ENCODE data around the gene PCCA. TPM values are rescaled to one million over a fixed set of nuclear protein-coding genes. Genes with fewer than 3 reads are reported as not detected.

Gene PCCA
- total RNA-seq, 1 experiment from 2014 or later = 39.9 TPM

GRCh38 chr13:100561158-100561499 lies 472.2 kb downstream of the PCCA start:
- no peaks in the 10 kb centered on the region for H3K9me3 Mint-ChIP-seq (ENCODE audit: unreplicated experiment)
- POLR2A ChIA-PET = no interaction called here
- H3K27ac Mint-ChIP-seq (ENCODE audit: unreplicated experiment) = no peak overlapping the region
- H3K4me3 ChIP-seq (ENCODE audit: low read depth, low read length) = no peak overlapping the region
- intact Hi-C loops (cut with micrococcal nuclease; ENCODE audit: unreplicated experiment) = no loop called here
- CTCF ChIA-PET = no interaction called here
- no peaks in the 10 kb centered on the region for H3K36me3 Mint-ChIP-seq (ENCODE audit: insufficient read depth, unreplicated experiment)
- no peaks in the 10 kb centered on the region for H3K4me1 ChIP-seq
- no TSS peak for BruUV-seq (replicated peaks)
- H3K4me1 Mint-ChIP-seq (ENCODE audit: low read depth, unreplicated experiment) = no peaks in the 10 kb centered on the region
- TF ChIP-seq CTCF (IDR thresholded peaks at IDR 0.05; ENCODE audit: insufficient read depth in 1 of 2, low read depth in 1 of 2, low read length in 1 of 2, severe bottlenecking in 1 of 2, unreplicated experiment in 1 of 2) = no peak
- H3K27me3 Mint-ChIP-seq (ENCODE audit: insufficient read depth, unreplicated experiment) = peaks cover 6% of the 10 kb centered on the region
- no peaks in the 10 kb centered on the region for H3K36me3 ChIP-seq (ENCODE audit: control insufficient read depth, insufficient read depth, low read length)
- no peak for DNase-seq
- H3K27me3 ChIP-seq (replicated peaks; ENCODE audit: control insufficient read depth, insufficient read depth, low read length) = no peaks in the 10 kb centered on the region
- no peak overlapping the region for H3K4me3 Mint-ChIP-seq (ENCODE audit: unreplicated experiment)
- no peaks in the 10 kb centered on the region for H3K9me3 ChIP-seq

GRCh38 chr13:100561599-100562204 lies 472.8 kb downstream of the PCCA start:
- Mint-ChIP-seq H3K27me3 (ENCODE audit: insufficient read depth, unreplicated experiment) (peaks cover 6% of the 10 kb centered on the region), H3K9me3 (ENCODE audit: unreplicated experiment) (no peaks in the 10 kb centered on the region), H3K36me3 (ENCODE audit: insufficient read depth, unreplicated experiment) (no peaks in the 10 kb centered on the region), H3K4me3 (ENCODE audit: unreplicated experiment) (no peak overlapping the region), H3K4me1 (ENCODE audit: low read depth, unreplicated experiment) (no peaks in the 10 kb centered on the region), H3K27ac (ENCODE audit: unreplicated experiment) (no peak overlapping the region)
- no peaks in the 10 kb centered on the region for H3K9me3 ChIP-seq
- no peak overlapping the region for H3K4me3 ChIP-seq (ENCODE audit: low read depth, low read length)
- H3K36me3 ChIP-seq (ENCODE audit: control insufficient read depth, insufficient read depth, low read length) = no peaks in the 10 kb centered on the region
- ChIA-PET POLR2A (no interaction called here), CTCF (no interaction called here)
- no peak for TF ChIP-seq CTCF (IDR thresholded peaks at IDR 0.05; ENCODE audit: insufficient read depth in 1 of 2, low read depth in 1 of 2, low read length in 1 of 2, severe bottlenecking in 1 of 2, unreplicated experiment in 1 of 2)
- no peaks in the 10 kb centered on the region for H3K27me3 ChIP-seq (replicated peaks; ENCODE audit: control insufficient read depth, insufficient read depth, low read length)
- no TSS peak for BruUV-seq (replicated peaks)
- H3K4me1 ChIP-seq = no peaks in the 10 kb centered on the region
- no peak for DNase-seq
- intact Hi-C loops (cut with micrococcal nuclease; ENCODE audit: unreplicated experiment) = no loop called here

GRCh38 chr13:100563779-100564178 lies 474.9 kb downstream of the PCCA start:
- ChIA-PET CTCF (no interaction called here), POLR2A (no interaction called here)
- no peak overlapping the region for H3K4me3 Mint-ChIP-seq (ENCODE audit: unreplicated experiment)
- Histone ChIP-seq H3K4me3 (ENCODE audit: low read depth, low read length) (no peak overlapping the region), H3K9me3 (no peaks in the 10 kb centered on the region), H3K36me3 (ENCODE audit: control insufficient read depth, insufficient read depth, low read length) (no peaks in the 10 kb centered on the region), H3K27me3 (replicated peaks; ENCODE audit: control insufficient read depth, insufficient read depth, low read length) (no peaks in the 10 kb centered on the region), H3K4me1 (no peaks in the 10 kb centered on the region)
- no peaks in the 10 kb centered on the region for H3K9me3 Mint-ChIP-seq (ENCODE audit: unreplicated experiment)
- H3K27ac Mint-ChIP-seq (ENCODE audit: unreplicated experiment) = no peak overlapping the region
- no peak for DNase-seq
- H3K36me3 Mint-ChIP-seq (ENCODE audit: insufficient read depth, unreplicated experiment) = no peaks in the 10 kb centered on the region
- H3K27me3 Mint-ChIP-seq (ENCODE audit: insufficient read depth, unreplicated experiment) = no peaks in the 10 kb centered on the region
- TF ChIP-seq CTCF (IDR thresholded peaks at IDR 0.05; ENCODE audit: insufficient read depth in 1 of 2, low read depth in 1 of 2, low read length in 1 of 2, severe bottlenecking in 1 of 2, unreplicated experiment in 1 of 2) = no peak
- no peaks in the 10 kb centered on the region for H3K4me1 Mint-ChIP-seq (ENCODE audit: low read depth, unreplicated experiment)
- intact Hi-C loops (cut with micrococcal nuclease; ENCODE audit: unreplicated experiment) = no loop called here
- BruUV-seq (replicated peaks) = no TSS peak
